Measurements from ENCODE around the gene KDM4C.
"Not testable (repeated sequence)": the region's sequence is repeated elsewhere in the genome, so short reads cannot be mapped to it uniquely, and the experiment has no call there.

KDM4C gene

GRCh38 chr9:6977761-6978160 lies 220.0 kb downstream of the KDM4C start:
- no peak for DNase-seq (ENCODE audit: low read depth)

- no peak for DNase-seq (ENCODE audit: low read depth)
Observed at GRCh38 chr9:6978591-6978990, 220.8 kb downstream of the KDM4C start.

GRCh38 chr9:6984941-6985578 lies 227.3 kb downstream of the KDM4C start:
- no peak for DNase-seq (ENCODE audit: low read depth)

- no peak for DNase-seq (ENCODE audit: low read depth)
Observed at GRCh38 chr9:6986141-6986815, 228.5 kb downstream of the KDM4C start.

GRCh38 chr9:6987381-6987780 lies 229.6 kb downstream of the KDM4C start:
- DNase-seq (ENCODE audit: low read depth) = no peak

- DNase-seq (ENCODE audit: low read depth) = no peak
Observed at GRCh38 chr9:6991418-6991817, 233.6 kb downstream of the KDM4C start.

- no peak for DNase-seq (ENCODE audit: low read depth)
Observed at GRCh38 chr9:6996061-6996854, 238.5 kb downstream of the KDM4C start.

- no peak for DNase-seq (ENCODE audit: low read depth)
Observed at GRCh38 chr9:6997330-6997729, 239.6 kb downstream of the KDM4C start.

- DNase-seq (ENCODE audit: low read depth) = no peak
Observed at GRCh38 chr9:6999794-7000193, 242.0 kb downstream of the KDM4C start.

GRCh38 chr9:7001571-7001970 lies 243.8 kb downstream of the KDM4C start:
- no peak for DNase-seq (ENCODE audit: low read depth)

GRCh38 chr9:7003861-7004260 lies 246.1 kb downstream of the KDM4C start:
- no peak for DNase-seq (ENCODE audit: low read depth)

GRCh38 chr9:7006417-7006816 lies 248.6 kb downstream of the KDM4C start:
- DNase-seq (ENCODE audit: low read depth) = no peak

GRCh38 chr9:7008411-7008810 lies 250.6 kb downstream of the KDM4C start:
- no peak for DNase-seq (ENCODE audit: low read depth)

- DNase-seq (ENCODE audit: low read depth) = no peak
Observed at GRCh38 chr9:7009065-7009464, 251.3 kb downstream of the KDM4C start.

GRCh38 chr9:7011395-7012067 lies 253.8 kb downstream of the KDM4C start:
- no peak for DNase-seq (ENCODE audit: low read depth)

- DNase-seq (ENCODE audit: low read depth) = no peak
Observed at GRCh38 chr9:7027996-7028395, 270.2 kb downstream of the KDM4C start.

GRCh38 chr9:7028591-7028990 lies 270.8 kb downstream of the KDM4C start:
- no peak for DNase-seq (ENCODE audit: low read depth)

- DNase-seq (ENCODE audit: low read depth) = not testable (repeated sequence)
Observed at GRCh38 chr9:7030943-7031342, 273.2 kb downstream of the KDM4C start.

GRCh38 chr9:7033076-7034045 lies 275.6 kb downstream of the KDM4C start:
- DNase-seq (ENCODE audit: low read depth) = no peak

- DNase-seq (ENCODE audit: low read depth) = no peak
Observed at GRCh38 chr9:7037176-7037575, 279.4 kb downstream of the KDM4C start.

GRCh38 chr9:7042124-7042523 lies 284.4 kb downstream of the KDM4C start:
- no peak for DNase-seq (ENCODE audit: low read depth)

Data from stromal cell of bone marrow (primary cell).